Activated CD8-positive, alpha-beta memory T cell treated with anti-CD3 and anti-CD28 coated beads for 24 hours (primary cell): ENCODE measurements around the gene FHIT.
"Not testable (repeated sequence)": the region's sequence is repeated elsewhere in the genome, so short reads cannot be mapped to it uniquely, and the experiment has no call there.

Experiments
- DNase-seq: peaks from one replicate; pipeline ENCODE4 v3.0.0-alpha.2; 2020

FHIT gene

GRCh38 chr3:59824876-59825275 is 1426.4 kb downstream of the FHIT start:
- no peak for DNase-seq

- DNase-seq, result no peak
Observed at GRCh38 chr3:59821274-59821673, 1430.0 kb downstream of the FHIT start.

GRCh38 chr3:59820352-59820934 is 1430.8 kb downstream of the FHIT start:
- DNase-seq, result no peak

- no peak for DNase-seq
Observed at GRCh38 chr3:59818919-59819300, 1432.3 kb downstream of the FHIT start.

- DNase-seq, result no peak
Observed at GRCh38 chr3:59818033-59818918, 1433.0 kb downstream of the FHIT start.

GRCh38 chr3:59817511-59817910 is 1433.7 kb downstream of the FHIT start:
- DNase-seq, result no peak

GRCh38 chr3:59816312-59816711 is 1434.9 kb downstream of the FHIT start:
- no peak for DNase-seq

- DNase-seq, result no peak
Observed at GRCh38 chr3:59813148-59813538, 1438.1 kb downstream of the FHIT start.

GRCh38 chr3:59812237-59813147 is 1438.8 kb downstream of the FHIT start:
- DNase-seq, result no peak

GRCh38 chr3:59811160-59811559 is 1440.1 kb downstream of the FHIT start:
- no peak for DNase-seq

- no peak for DNase-seq
Observed at GRCh38 chr3:59810606-59811005, 1440.6 kb downstream of the FHIT start.

- DNase-seq, result no peak
Observed at GRCh38 chr3:59809710-59810444, 1441.4 kb downstream of the FHIT start.

- no peak for DNase-seq
Observed at GRCh38 chr3:59809016-59809415, 1442.2 kb downstream of the FHIT start.

GRCh38 chr3:59808446-59808845 is 1442.8 kb downstream of the FHIT start:
- no peak for DNase-seq

- no peak for DNase-seq
Observed at GRCh38 chr3:59803268-59803667, 1448.0 kb downstream of the FHIT start.

- not testable (repeated sequence) for DNase-seq
Observed at GRCh38 chr3:59802453-59802852, 1448.8 kb downstream of the FHIT start.

- no peak for DNase-seq
Observed at GRCh38 chr3:59802045-59802444, 1449.2 kb downstream of the FHIT start.

- DNase-seq, result no peak
Observed at GRCh38 chr3:59800481-59800880, 1450.8 kb downstream of the FHIT start.

GRCh38 chr3:59798372-59799086 is 1452.7 kb downstream of the FHIT start:
- DNase-seq, result no peak

- no peak for DNase-seq
Observed at GRCh38 chr3:59797533-59797932, 1453.7 kb downstream of the FHIT start.

GRCh38 chr3:59796456-59796855 is 1454.8 kb downstream of the FHIT start:
- no peak for DNase-seq

- no peak for DNase-seq
Observed at GRCh38 chr3:59795756-59796155, 1455.5 kb downstream of the FHIT start.
